ENCODE results near the gene ARHGAP24. TPM values are rescaled to one million over a fixed set of nuclear protein-coding genes. Genes with fewer than 3 reads are reported as not detected.

Gene ARHGAP24
- total and polyA plus RNA-seq, 10 of the 15 experiments (the other 5 are each of a cell fraction or from before 2014, with no cell fraction given): 0.10 to 4.2 (median 0.52) TPM

- ChIA-PET POLR2A (no interaction called here), RAD21 (ENCODE audit: unreplicated experiment) (no interaction called here), CTCF (no interaction called here), SMC1A (ENCODE audit: uncharacterized antibody, unreplicated experiment) (interaction anchor here (1.0 to 1.4 kb wide), 2 partner anchors 12 to 33 kb away, joined by 4 to 5 read pairs; no protein-coding TSS in a partner anchor)
- Histone ChIP-seq H3K9ac (ENCODE audit: control insufficient read depth, insufficient read depth, low read length) (no peak overlapping the region), H4K20me1 (ENCODE audit: control insufficient read depth, insufficient read depth) (no peaks in the 10 kb centered on the region), H3K4me2 (ENCODE audit: control insufficient read depth, insufficient read depth) (no peak overlapping the region), H3K79me2 (ENCODE audit: control insufficient read depth, insufficient read depth, low read length) (no peaks in the 10 kb centered on the region), H3K9me3 (replicated peaks; ENCODE audit: control insufficient read depth, insufficient read depth, low read length) (no peaks in the 10 kb centered on the region), H3K4me1 (ENCODE audit: control insufficient read depth, insufficient read depth, low read length) (peaks cover 4% of the 10 kb centered on the region; the same call in 1 of the 2 replicates), H3K27ac (ENCODE audit: control insufficient read depth, insufficient read depth) (no peak overlapping the region), H2AFZ (ENCODE audit: control insufficient read depth, low read depth, low read length) (no peak overlapping the region), H3K4me3 (no peak overlapping the region), H3K27me3 (replicated peaks in 1 of 2; ENCODE audit: control insufficient read depth in 2 of 2, insufficient read depth in 2 of 2, low read length in 1 of 2) (no peaks in the 10 kb centered on the region; a peak in 1 of 4 replicates), H3K36me3 (ENCODE audit: control insufficient read depth in 2 of 2, insufficient read depth in 2 of 2, low read length in 1 of 2) (no peaks in the 10 kb centered on the region)
- no TSS peak for BruUV-seq (replicated peaks)
- 35% methylated on average over 1 of the region's 1 CpG for WGBS (ENCODE audit: insufficient coverage, insufficient replicate concordance, low lambda C conversion rate, missing lambda C conversion rate)
- no peak for FAIRE-seq
- in situ Hi-C loops (cut with MboI) (no loop called here), intact Hi-C loops (cut with micrococcal nuclease; ENCODE audit: unreplicated experiment) (no loop called here)
- DNase-seq (ENCODE audit: low read depth, low spot score): no peak
- TF ChIP-seq PAX8 (IDR thresholded peaks at IDR 0.05): no peak
- TF ChIP-seq SMAD1 (IDR thresholded peaks at IDR 0.05; ENCODE audit: low read depth, partially characterized antibody): no peak
- TF ChIP-seq PAX5 (IDR thresholded peaks at IDR 0.05; ENCODE audit: borderline replicate concordance, low read depth, low read length): no peak
- TF ChIP-seq KDM1A (IDR thresholded peaks at IDR 0.05; ENCODE audit: borderline replicate concordance): no peak
- TF ChIP-seq YBX1 (IDR thresholded peaks at IDR 0.05): no peak
- TF ChIP-seq LARP7 (IDR thresholded peaks at IDR 0.05): no peak
- TF ChIP-seq GATAD2B (conservative IDR thresholded peaks at IDR 0.05; ENCODE audit: low read depth): no peak
- no peak for TF ChIP-seq NR2C2 (IDR thresholded peaks at IDR 0.05; ENCODE audit: borderline replicate concordance, control insufficient read depth, insufficient read length, low read depth)
- TF ChIP-seq HDAC2 (IDR thresholded peaks at IDR 0.05): no peak
- TF ChIP-seq RB1 (IDR thresholded peaks at IDR 0.05; ENCODE audit: borderline replicate concordance): no peak
- TF ChIP-seq BHLHE40 (IDR thresholded peaks at IDR 0.05; ENCODE audit: borderline replicate concordance in 1 of 2, low read depth in 2 of 2, low read length in 1 of 2): no peak
- no peak for TF ChIP-seq MTA2 (IDR thresholded peaks at IDR 0.05; ENCODE audit: low read depth)
- no peak for TF ChIP-seq SMARCA5 (IDR thresholded peaks at IDR 0.05)
- TF ChIP-seq ZZZ3 (IDR thresholded peaks at IDR 0.05; ENCODE audit: control insufficient read depth, insufficient read length, low read depth): no peak
- TF ChIP-seq CHD4 (IDR thresholded peaks at IDR 0.05): no peak
- no peak for TF ChIP-seq ZBTB33 (IDR thresholded peaks at IDR 0.05)
- TF ChIP-seq, protein P1, sequence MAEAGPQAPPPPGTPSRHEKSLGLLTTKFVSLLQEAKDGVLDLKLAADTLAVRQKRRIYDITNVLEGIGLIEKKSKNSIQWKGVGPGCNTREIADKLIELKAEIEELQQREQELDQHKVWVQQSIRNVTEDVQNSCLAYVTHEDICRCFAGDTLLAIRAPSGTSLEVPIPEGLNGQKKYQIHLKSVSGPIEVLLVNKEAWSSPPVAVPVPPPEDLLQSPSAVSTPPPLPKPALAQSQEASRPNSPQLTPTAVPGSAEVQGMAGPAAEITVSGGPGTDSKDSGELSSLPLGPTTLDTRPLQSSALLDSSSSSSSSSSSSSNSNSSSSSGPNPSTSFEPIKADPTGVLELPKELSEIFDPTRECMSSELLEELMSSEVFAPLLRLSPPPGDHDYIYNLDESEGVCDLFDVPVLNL (IDR thresholded peaks at IDR 0.05; ENCODE audit: low read depth, low read length): no peak
- TF ChIP-seq EP300 (IDR thresholded peaks at IDR 0.05; ENCODE audit: borderline replicate concordance in 1 of 2, control insufficient read depth in 1 of 2, low read depth in 2 of 2, low read length in 2 of 2): no peak
- TF ChIP-seq BRCA1 (IDR thresholded peaks at IDR 0.05; ENCODE audit: low read depth, low read length): no peak
- TF ChIP-seq MYC (IDR thresholded peaks at IDR 0.05; ENCODE audit: insufficient read depth, insufficient read length, insufficient replicate concordance, low read length, severe bottlenecking): no peak
- ATAC-seq: no peak
Measured at GRCh38 chr4:85774000-85774399, 299.1 kb downstream of the ARHGAP24 start.
